ENCODE results near the gene USH1G. TPM values are rescaled to one million over a fixed set of nuclear protein-coding genes. Genes with fewer than 3 reads are reported as not detected.

Gene USH1G
- polyA plus RNA-seq, 4 donors = 0.48 to 0.82 (median 0.60) TPM

DNA sequence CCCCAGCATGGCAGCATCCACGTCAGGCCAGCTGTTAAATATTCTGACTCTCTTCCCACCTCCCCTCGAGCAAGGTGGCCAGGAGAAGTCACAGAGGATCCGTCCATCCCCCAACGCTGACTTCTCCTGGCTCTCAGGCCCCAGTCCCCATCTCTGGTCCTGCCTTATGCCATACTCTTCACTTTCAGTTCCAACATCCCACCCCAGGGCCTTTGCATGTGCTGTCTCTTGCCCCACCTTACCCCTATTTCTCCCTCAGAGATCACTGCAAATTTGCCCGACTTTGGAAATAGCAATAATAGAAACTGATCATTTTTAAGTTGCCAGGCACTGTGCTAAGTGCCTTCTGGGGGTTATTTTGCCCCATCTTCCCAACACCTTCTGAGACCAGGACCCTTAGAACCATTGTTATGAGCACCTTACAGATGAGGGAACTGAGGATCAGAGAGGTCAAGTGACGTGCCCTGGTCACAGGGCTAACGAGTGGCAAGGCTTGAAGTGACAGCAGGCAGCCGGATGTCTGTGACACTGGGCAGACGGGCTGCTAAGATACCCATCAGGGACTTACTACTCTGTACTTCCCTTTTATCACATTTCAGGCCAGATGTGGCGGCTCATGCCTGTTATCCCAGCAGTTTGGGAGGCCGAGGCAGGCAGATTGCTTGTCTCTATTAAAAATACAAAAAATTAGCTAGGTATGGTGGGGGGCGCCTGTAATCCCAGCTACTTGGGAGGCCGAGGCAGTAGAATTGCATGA is 31.8 kb upstream of the USH1G start:
- DNase-seq (ENCODE audit: low read depth in 4 of 4, low spot score in 3 of 4) = no peak

- DNase-seq (ENCODE audit: low read depth in 4 of 4, low spot score in 3 of 4) = no peak
These were observed 31.1 kb upstream of the USH1G start for GRCh38 chr17:74954115-74954514.

GRCh38 chr17:74953134-74953687 is 30.2 kb upstream of the USH1G start:
- DNase-seq (ENCODE audit: low read depth in 4 of 4, low spot score in 3 of 4) = no peak

- no peak for DNase-seq (ENCODE audit: low read depth in 4 of 4, low spot score in 3 of 4)
These were observed 29.5 kb upstream of the USH1G start for GRCh38 chr17:74952431-74953133.

DNA sequence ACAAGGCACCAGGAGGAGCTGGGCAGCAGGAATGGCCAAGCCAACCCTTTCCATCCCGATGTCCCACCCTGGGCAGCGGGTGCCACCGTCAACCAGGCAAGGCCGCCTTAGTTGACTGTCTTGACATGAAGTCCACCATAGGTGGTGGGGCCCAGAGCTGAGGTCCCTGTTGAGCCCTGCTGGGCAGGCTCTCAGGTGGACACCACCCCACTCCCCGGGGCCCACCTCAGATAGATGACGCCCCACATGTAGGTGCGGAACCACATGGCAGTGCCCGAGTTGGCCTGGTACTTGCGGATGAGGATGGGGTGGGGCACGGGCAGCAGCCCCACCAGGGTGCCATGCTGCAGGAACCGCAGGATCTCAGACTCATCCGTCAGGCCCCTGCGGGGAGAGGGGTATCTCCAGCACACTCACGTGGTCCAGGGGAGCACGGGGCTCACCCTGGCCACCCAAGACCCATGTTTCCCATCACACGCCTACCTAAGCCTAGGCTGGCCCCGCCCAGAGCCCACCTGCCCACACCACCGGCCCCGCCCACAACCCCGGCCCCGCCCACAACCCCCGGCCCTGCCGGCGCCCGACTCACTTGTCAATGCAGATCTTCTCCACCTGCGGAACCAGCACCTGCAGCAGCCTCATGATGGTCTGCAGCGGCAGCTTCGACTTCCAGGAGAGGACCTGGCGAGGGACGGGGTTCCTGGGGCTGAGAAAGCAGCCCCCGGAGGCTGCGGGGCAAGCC is 28.8 kb upstream of the USH1G start:
- no peak for DNase-seq (ENCODE audit: low read depth in 4 of 4, low spot score in 3 of 4)

DNA sequence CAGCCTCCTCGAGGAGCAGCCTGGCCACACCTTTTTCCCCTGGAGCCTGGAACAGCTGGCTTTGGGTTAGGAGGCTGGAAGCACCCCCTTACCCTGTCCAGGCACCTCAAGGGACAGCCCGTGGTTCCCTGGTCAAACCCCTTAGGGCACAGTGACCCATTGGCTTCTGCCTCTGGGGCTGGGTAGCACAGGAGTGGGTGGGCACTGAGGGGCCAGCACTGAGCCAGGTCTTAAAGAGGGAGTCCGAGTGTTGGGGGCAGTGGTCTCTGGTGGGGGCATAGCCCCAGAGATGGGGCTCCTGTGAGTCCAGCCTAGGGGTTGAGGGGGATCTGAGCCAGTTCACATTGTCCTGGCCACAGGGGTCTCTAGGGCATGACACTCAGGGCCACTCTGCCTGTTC is 28.0 kb upstream of the USH1G start:
- DNase-seq (ENCODE audit: low read depth in 4 of 4, low spot score in 3 of 4) = no peak

GRCh38 chr17:74950207-74950606 is 27.2 kb upstream of the USH1G start:
- no peak for DNase-seq (ENCODE audit: low read depth in 4 of 4, low spot score in 3 of 4)

DNA sequence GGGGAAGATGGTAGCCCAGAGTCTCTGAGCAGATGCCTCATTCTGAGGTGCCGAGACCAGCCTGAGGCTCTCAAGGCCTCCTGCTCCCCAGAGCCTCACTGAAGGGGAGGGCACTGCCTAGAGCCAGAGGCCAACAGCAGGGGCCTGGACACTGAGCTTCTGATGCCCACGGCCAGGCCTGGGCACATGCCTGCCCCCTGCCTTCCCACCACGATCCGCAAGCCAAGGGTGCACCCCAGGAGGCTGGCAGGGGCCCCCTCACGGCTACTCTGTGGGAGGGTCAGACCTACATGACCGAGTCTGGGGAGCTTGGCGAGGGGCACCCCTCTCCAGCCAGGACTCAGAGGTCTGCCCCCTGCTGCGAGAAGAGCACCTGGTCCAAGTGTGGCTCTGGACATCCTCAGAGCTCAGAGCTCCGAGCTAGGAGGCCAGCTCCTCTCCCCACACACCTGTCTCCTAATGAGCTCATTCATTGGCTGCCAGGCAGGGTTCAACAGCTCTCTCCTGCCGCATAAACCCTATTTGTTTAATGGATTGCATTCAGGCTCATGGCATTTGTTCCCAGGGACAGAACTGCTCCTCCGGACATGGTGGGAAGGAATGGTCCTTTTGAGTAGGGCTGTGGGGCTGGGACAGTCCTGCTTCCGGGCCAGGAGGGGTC is 26.5 kb upstream of the USH1G start:
- DNase-seq (ENCODE audit: low read depth in 4 of 4, low spot score in 3 of 4) = no peak

GRCh38 chr17:74947041-74947754 is 24.1 kb upstream of the USH1G start:
- DNase-seq (ENCODE audit: low read depth in 4 of 4, low spot score in 3 of 4) = no peak

DNA sequence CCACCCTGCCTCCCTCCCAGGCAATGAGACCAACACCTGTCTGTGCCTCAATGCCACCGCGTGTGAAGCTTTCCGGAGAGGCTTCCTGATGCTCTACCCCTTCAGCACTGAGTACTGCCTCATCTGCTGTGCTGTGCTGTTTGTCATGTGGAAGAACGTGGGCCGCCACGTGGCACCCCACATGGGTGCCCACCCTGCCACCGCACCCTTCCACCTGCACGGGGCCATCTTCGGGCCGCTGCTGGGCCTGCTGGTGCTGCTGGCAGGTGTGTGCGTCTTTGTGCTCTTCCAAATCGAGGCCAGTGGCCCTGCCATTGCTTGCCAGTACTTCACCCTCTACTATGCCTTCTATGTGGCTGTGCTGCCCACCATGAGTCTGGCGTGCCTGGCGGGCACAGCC is 23.6 kb upstream of the USH1G start:
- DNase-seq (ENCODE audit: low read depth in 4 of 4, low spot score in 3 of 4) = no peak

GRCh38 chr17:74945543-74945942 is 22.5 kb upstream of the USH1G start:
- no peak for DNase-seq (ENCODE audit: low read depth in 4 of 4, low spot score in 3 of 4)

DNA sequence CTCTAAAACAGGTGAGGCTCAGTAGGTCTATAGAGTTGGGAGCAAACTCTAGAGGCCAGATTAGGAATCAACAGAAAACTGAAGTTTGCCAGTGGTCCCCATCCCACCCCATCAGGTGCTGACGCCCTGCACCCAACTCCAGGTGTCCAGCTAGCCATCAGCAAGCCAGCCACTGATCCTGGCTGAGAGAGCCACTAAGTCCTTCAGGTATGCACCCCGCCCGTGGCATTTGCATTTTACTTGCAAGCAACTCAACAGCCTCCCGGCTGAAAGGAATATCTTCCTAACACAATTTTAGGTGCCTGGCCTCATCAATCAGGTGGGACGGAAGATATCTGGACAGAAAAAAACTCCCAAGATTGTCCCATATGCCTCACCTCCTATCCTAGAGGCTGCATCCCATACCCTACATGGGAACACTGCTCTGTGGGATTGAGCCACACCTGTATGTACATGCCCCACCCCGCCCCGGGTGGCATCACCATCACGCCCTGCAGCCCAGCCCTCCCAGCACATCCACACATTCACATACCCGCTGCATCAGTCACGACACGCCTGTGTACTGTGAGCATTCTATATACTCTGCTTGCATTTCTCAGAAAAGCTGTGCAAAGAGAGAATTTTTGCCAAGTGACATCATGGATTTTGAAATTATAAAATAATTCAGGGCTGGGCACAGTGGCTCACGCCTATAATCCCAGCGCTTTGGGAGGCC is 20.9 kb upstream of the USH1G start:
- DNase-seq (ENCODE audit: low read depth in 4 of 4, low spot score in 3 of 4) = no peak

- DNase-seq (ENCODE audit: low read depth in 4 of 4, low spot score in 3 of 4) = no peak
These were observed 18.2 kb upstream of the USH1G start for GRCh38 chr17:74941128-74941725.

GRCh38 chr17:74939534-74939933 is 16.5 kb upstream of the USH1G start:
- DNase-seq (ENCODE audit: low read depth in 4 of 4, low spot score in 3 of 4) = no peak

- no peak for DNase-seq (ENCODE audit: low read depth in 4 of 4, low spot score in 3 of 4)
These were observed 15.3 kb upstream of the USH1G start for GRCh38 chr17:74938194-74938950.

DNA sequence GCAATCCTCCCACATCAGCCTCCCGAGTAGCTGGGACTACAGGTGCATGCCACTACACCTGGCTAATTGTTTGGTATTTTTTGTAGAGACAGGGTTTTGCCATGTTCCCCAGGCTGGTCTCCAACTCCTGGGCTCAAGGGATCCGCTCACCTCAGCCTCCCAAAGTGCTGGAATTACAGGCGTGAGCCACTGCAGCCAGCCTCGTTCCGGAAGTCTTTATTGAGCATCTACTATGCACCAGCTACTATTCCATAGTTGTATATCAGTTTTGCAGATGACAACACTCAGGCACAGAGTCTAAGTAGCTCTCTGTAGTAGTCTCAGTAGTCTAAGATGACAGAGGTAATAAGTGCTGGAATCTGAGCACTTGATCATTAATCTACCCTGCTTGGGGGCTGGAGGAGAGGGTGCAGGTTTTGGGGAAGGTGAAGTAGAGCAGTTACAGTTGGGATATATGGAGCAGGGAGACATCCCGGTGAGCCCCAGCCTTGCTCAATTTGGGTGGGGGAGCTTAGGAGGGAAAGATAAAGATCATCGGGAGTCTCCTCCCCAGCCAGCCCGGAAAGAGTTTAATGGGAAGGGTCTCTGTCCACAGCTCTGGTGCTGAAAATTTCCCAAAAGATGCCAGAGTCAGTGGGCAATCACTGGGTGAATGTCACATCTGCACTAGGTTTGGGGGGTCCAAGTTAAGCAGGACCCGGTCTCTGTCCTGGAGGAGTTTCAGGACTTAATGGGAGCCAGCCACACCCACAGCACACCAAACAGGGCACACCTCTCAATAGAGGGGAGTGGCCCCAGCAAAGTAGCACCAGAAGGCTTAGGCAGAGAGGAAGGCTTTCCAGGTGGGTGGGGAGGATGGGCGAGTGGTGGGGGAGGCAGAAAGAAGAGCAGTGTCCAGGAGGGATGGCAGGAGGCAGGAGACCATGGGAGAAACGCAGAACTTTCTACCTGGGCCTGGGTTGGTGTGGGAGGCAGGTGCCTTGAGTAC is 14.3 kb upstream of the USH1G start:
- DNase-seq (ENCODE audit: low read depth in 4 of 4, low spot score in 3 of 4) = no peak

DNA sequence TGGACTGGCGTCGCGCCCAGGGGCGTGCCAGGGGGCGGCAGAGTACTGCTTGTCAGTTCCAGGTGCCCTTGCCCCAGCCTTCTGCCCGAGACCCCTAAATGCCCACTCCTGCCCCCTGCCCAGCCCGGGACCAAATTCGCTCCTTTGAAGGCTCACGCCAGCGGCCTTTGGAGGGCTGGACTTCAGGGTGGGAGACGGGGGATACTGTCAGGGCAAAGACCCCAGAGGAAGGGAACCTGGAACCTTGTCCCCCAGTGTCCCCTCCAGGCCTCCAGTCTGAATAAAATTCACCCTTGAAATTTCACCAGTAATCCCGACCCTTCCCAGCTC is 13.4 kb upstream of the USH1G start:
- DNase-seq (ENCODE audit: low read depth in 4 of 4, low spot score in 3 of 4) = no peak
